GM12878 (cell line): ENCODE measurements around the gene DCTN2. TPM values are rescaled to one million over a fixed set of nuclear protein-coding genes. Genes with fewer than 3 reads are reported as not detected.

Experiments used
- ATAC-seq: fragments of 200-7000 bp; cut with Tn5 transposase; 3 replicates; pipeline ENCODE4 v1.9.1; 2020; ENCODE audit warnings: mild to moderate bottlenecking, moderate library complexity
- BruUV-seq: library from RNA; stranded (reverse); fragments of 400-500 nt; replicated peaks from 2 replicates; lab custom pipeline; 2021; lab: Mats Ljungman, UMichigan
- CTCF ChIA-PET: fragments of 300-600 bp; sonication (Branson Sonifier 250); formaldehyde crosslinking; extraction: SDS; loops from one replicate; lab custom pipeline; 2021; ENCODE audit warnings: inconsistent platforms; lab: Yijun Ruan, JAX
- POLR2A ChIA-PET: fragments of 350-600 bp; formaldehyde crosslinking; extraction: SDS; loops from one replicate; lab custom pipeline; 2021; ENCODE audit warnings: inconsistent platforms; lab: Charles Lee
- RAD21 ChIA-PET: fragments of 300-600 bp; sonication (Branson Sonifier 250); formaldehyde crosslinking; loops from one replicate; lab custom pipeline; 2023; ENCODE audit warnings: antibody characterized with exemption; ENCODE audit not compliant: unreplicated experiment; lab: Charles Lee
- SMC1A ChIA-PET: fragments of 300-600 bp; sonication (Branson Sonifier 250); formaldehyde crosslinking; loops from one replicate; lab custom pipeline; 2023; ENCODE audit not compliant: unreplicated experiment, uncharacterized antibody; lab: Charles Lee
- DNase-seq: peaks from one replicate; pipeline ENCODE4 v3.0.0-alpha.2; 2011; ENCODE audit warnings: low read depth, low spot score
- FAIRE-seq: peaks from 3 replicates; lab custom pipeline; 2011; peaks lifted over from hg19 to GRCh38; lab: Jason Lieb, UNC
- H2AFZ ChIP-seq: 2 replicates; pipeline ENCODE4 v1.6.0; 2011; ENCODE audit warnings: low read depth, low read length, control low read depth; ENCODE audit not compliant: control insufficient read depth
- H3K27ac ChIP-seq: 2 replicates; pipeline ENCODE4 v1.5.1; 2011; ENCODE audit warnings: control low read depth; ENCODE audit not compliant: control insufficient read depth, insufficient read depth
- H3K27me3 ChIP-seq, 2 experiments: replicated peaks in 1 of 2; 2 replicates each; pipeline versions ENCODE4 v1.6.0 to v1.6.1; 2011; ENCODE audit warnings: low read length in 1 of 2; ENCODE audit not compliant: control insufficient read depth in 2 of 2, insufficient read depth in 2 of 2
- H3K36me3 ChIP-seq, 2 experiments: 2 replicates each; pipeline ENCODE4 v1.5.1; 2011; ENCODE audit warnings: low read length in 1 of 2; ENCODE audit not compliant: control insufficient read depth in 2 of 2, insufficient read depth in 2 of 2
- H3K4me1 ChIP-seq: 2 replicates; pipeline ENCODE4 v1.6.1; 2011; ENCODE audit warnings: mild to moderate bottlenecking, low read length, moderate library complexity, mixed read lengths; ENCODE audit not compliant: control insufficient read depth, insufficient read depth
- H3K4me2 ChIP-seq: 2 replicates; pipeline ENCODE4 v1.6.0; 2011; ENCODE audit warnings: control low read depth; ENCODE audit not compliant: control insufficient read depth, insufficient read depth
- H3K4me3 ChIP-seq: fragments of 200-600 bp; sonication (generic); 2 replicates; pipeline ENCODE4 v1.5.1; 2016
- H3K79me2 ChIP-seq: 2 replicates; pipeline ENCODE4 v1.6.0; 2011; ENCODE audit warnings: low read length; ENCODE audit not compliant: control insufficient read depth, insufficient read depth
- H3K9ac ChIP-seq: 2 replicates; pipeline ENCODE4 v1.8.0; 2011; ENCODE audit warnings: low read length, control low read depth, mixed read lengths; ENCODE audit not compliant: control insufficient read depth, insufficient read depth
- H3K9me3 ChIP-seq: replicated peaks from 3 replicates; pipeline ENCODE4 v1.5.1; 2011; ENCODE audit warnings: mild to moderate bottlenecking, low read length; ENCODE audit not compliant: control insufficient read depth, insufficient read depth
- H4K20me1 ChIP-seq: 2 replicates; pipeline ENCODE4 v1.6.0; 2011; ENCODE audit not compliant: control insufficient read depth, insufficient read depth
- CBX3 ChIP-seq: fragments of 200-600 bp; sonication (generic); IDR thresholded peaks from 2 replicates; pipeline ENCODE4 v1.6.1; 2016; ENCODE audit warnings: low read depth, borderline replicate concordance
- CEBPB ChIP-seq, 2 experiments: fragments of 150-350 bp in 1 of 2; IDR thresholded peaks; 2 replicates each; pipeline ENCODE4 v1.6.1; 2012 to 2014; ENCODE audit warnings: low read depth in 2 of 2, low read length in 2 of 2, borderline replicate concordance in 1 of 2, inconsistent platforms in 1 of 2
- CUX1 ChIP-seq: IDR thresholded peaks from 2 replicates; pipeline ENCODE4 v1.6.1; 2012; ENCODE audit warnings: improper control_type of control experiment, low read depth, low read length; ENCODE audit not compliant: insufficient replicate concordance
- KLF5 ChIP-seq: fragments of 450-650 bp; IDR thresholded peaks from 2 replicates; pipeline ENCODE4 v1.6.1; 2014; ENCODE audit warnings: mild to moderate bottlenecking; ENCODE audit not compliant: partially characterized antibody
- POLR2AphosphoS2 ChIP-seq: IDR thresholded peaks from 2 replicates; pipeline ENCODE4 v1.6.1; 2011; ENCODE audit warnings: low read depth, mild to moderate bottlenecking, low read length, improper control_type of control experiment, moderate library complexity
- SMAD5 ChIP-seq: IDR thresholded peaks from 2 replicates; pipeline ENCODE4 v1.6.1; 2016; ENCODE audit warnings: antibody characterized with exemption, low read depth
- SREBF1 ChIP-seq: IDR thresholded peaks from 2 replicates; pipeline ENCODE4 v1.6.1; 2012; ENCODE audit warnings: mild to moderate bottlenecking, low read length
- TAF1 ChIP-seq: IDR thresholded peaks from 2 replicates; pipeline ENCODE4 v1.6.1; 2011; ENCODE audit warnings: mild to moderate bottlenecking, low read depth, low read length, borderline replicate concordance
- TCF3 ChIP-seq: IDR thresholded peaks from 2 replicates; pipeline ENCODE4 v1.6.1; 2012; ENCODE audit warnings: low read depth, mild to moderate bottlenecking, low read length, borderline replicate concordance; ENCODE audit not compliant: insufficient read depth
- ZBTB40 ChIP-seq: fragments of 450-650 bp; IDR thresholded peaks from 2 replicates; pipeline ENCODE4 v1.6.1; 2016; ENCODE audit warnings: mild to moderate bottlenecking, moderate library complexity, borderline replicate concordance
- WGBS: methylation state at CpG from one replicate; pipeline ENCODE4 v1.1.6; 2016; ENCODE audit warnings: low lambda C conversion rate; ENCODE audit not compliant: insufficient replicate concordance, insufficient coverage; ENCODE audit errors: missing lambda C conversion rate; 5-methylcytosine and 5-hydroxymethylcytosine counted together
- in situ Hi-C: fragments of 300-500 bp; cut with MboI; formaldehyde crosslinking; loops from 9 replicates; pipeline ENCODE4 v1.14.3; 2018; ENCODE audit warnings: mixed read lengths
- intact Hi-C: fragments of 100-400 bp; cut with micrococcal nuclease; formaldehyde crosslinking; loops from one replicate; pipeline ENCODE4 v1.14.2; 2022; ENCODE audit not compliant: unreplicated experiment
- polyA plus RNA-seq, 11 experiments: library from polyadenylated mRNA; depleted of rRNA in 4 of 11; unstranded in 6 of 11; stranded (reverse) in 5 of 11; fragments of >200 nt; fragmentation: Nextera tagmentation in 4 of 11; fragmentation: Illumina TruSeq in 1 of 11; extraction: Ambion mirVana in 4 of 11; extraction: Trizol in 1 of 11; gene quantifications; 1 replicate in 1 of 11; 2 replicates in 10 of 11; pipeline versions ENCODE4 v1.2.1 to v1.2.3, GENCODE V29; 2011 to 2016; ENCODE audit warnings: inconsistent platforms in 2 of 11, missing spikeins in 2 of 11, low read depth in 1 of 11
- total RNA-seq, 4 experiments: library from RNA; depleted of rRNA in 3 of 4; stranded (reverse); fragments of >200 nt in 3 of 4; fragmentation: Illumina TruSeq in 1 of 4; extraction: Trizol in 1 of 4; gene quantifications; 2 replicates each; pipeline versions ENCODE4 v1.2.1 to v1.2.3, GENCODE V29; 2013 to 2021

The DCTN2 gene
- total and polyA plus RNA-seq, 10 of the 15 experiments (the other 5 are each of a cell fraction or from before 2014, with no cell fraction given) = 32.3 to 171 (median 100) TPM

GRCh38 chr12:57552306-57552651 is 5.3 kb upstream of the DCTN2 start:
- Histone ChIP-seq H2AFZ (no peak overlapping the region), H3K9me3 (no peaks in the 10 kb centered on the region), H4K20me1 (no peaks in the 10 kb centered on the region), H3K9ac (no peak overlapping the region), H3K4me2 (no peak overlapping the region), H3K27me3 (peaks cover 0 to 3% of the 10 kb centered on the region in 2 experiments; a peak in 2 of 4 replicates), H3K36me3 (no peaks in the 10 kb centered on the region), H3K79me2 (no peaks in the 10 kb centered on the region), H3K4me1 (0 out of 2 replicates have a peak, but pooled peaks cover 2% of the 10 kb centered on the region), H3K4me3 (no peak overlapping the region), H3K27ac (no peak overlapping the region)
- DNase-seq (no peak), ATAC-seq (no peak), FAIRE-seq (no peak)
- 31% methylated on average over 2 of the region's 2 CpGs for WGBS
- in situ Hi-C loops (no loop called here), intact Hi-C loops (no loop called here)
- ChIA-PET POLR2A (interaction anchor here (0.6 kb wide), 1 partner anchor 253 kb away, joined by 3 read pairs; no protein-coding TSS in a partner anchor), RAD21 (no interaction called here), CTCF (interaction anchor here (1.3 to 1.8 kb wide), 3 partner anchors 9 to 33 kb away, joined by 4 to 9 read pairs (median 5); no protein-coding TSS in a partner anchor), SMC1A (interaction anchor here (0.8 kb wide), 1 partner anchor 9 kb away, joined by 3 read pairs; no protein-coding TSS in a partner anchor)
- no peak for TF ChIP-seq POLR2AphosphoS2
- no peak for TF ChIP-seq ZBTB40
- TF ChIP-seq SMAD5 = no peak
- no peak for TF ChIP-seq SREBF1
- TF ChIP-seq KLF5 = no peak
- no peak for TF ChIP-seq CBX3
- no peak for TF ChIP-seq CUX1
- TF ChIP-seq TAF1 = no peak
- no peak for TF ChIP-seq TCF3
- TF ChIP-seq CEBPB (IDR thresholded peaks at IDR 0.05; ENCODE audit: borderline replicate concordance in 1 of 2, low read depth in 2 of 2, low read length in 2 of 2) = no peak
- no TSS peak for BruUV-seq
